PC-3 (cell line): ENCODE measurements around the gene MECR. TPM values are rescaled to one million over a fixed set of nuclear protein-coding genes. Genes with fewer than 3 reads are reported as not detected.

Experiments
- ATAC-seq: fragments of 200-7000 bp; cut with Tn5 transposase; 2 replicates; pipeline ENCODE4 v1.9.1; 2020; ENCODE audit warnings: mild to moderate bottlenecking, moderate library complexity
- BruUV-seq: library from RNA; stranded (reverse); fragments of 400-500 nt; replicated peaks from 2 replicates; lab custom pipeline; 2021; lab: Mats Ljungman, UMichigan
- CTCF ChIA-PET: fragments of 300-600 bp; sonication (Branson Sonifier 250); formaldehyde crosslinking; loops from one replicate; lab custom pipeline; 2022; ENCODE audit warnings: antibody characterized with exemption; lab: Charles Lee
- POLR2A ChIA-PET: fragments of 300-600 bp; sonication (Branson Sonifier 250); formaldehyde crosslinking; loops from one replicate; lab custom pipeline; 2022; ENCODE audit warnings: antibody characterized with exemption; ENCODE audit not compliant: unreplicated experiment; lab: Charles Lee
- DNase-seq: peaks from one replicate; pipeline ENCODE4 v3.0.0-alpha.2; 2015
- H2AFZ ChIP-seq: fragments of 300-600 bp; sonication (generic); 2 replicates; pipeline ENCODE4 v1.6.0; 2016; ENCODE audit warnings: antibody characterized with exemption, low read length
- H3F3A ChIP-seq: fragments of 300-600 bp; sonication (generic); one replicate; pipeline ENCODE4 v1.6.0; 2017; ENCODE audit warnings: antibody characterized with exemption, low read length, control low read depth, mild to moderate bottlenecking; ENCODE audit not compliant: unreplicated experiment
- H3K27ac ChIP-seq: fragments of 300-600 bp; sonication (generic); 2 replicates; pipeline ENCODE4 v1.5.1; 2016; ENCODE audit warnings: mild to moderate bottlenecking, low read length
- H3K27me3 ChIP-seq: fragments of 300-600 bp; sonication (generic); 2 replicates; pipeline ENCODE4 v1.6.1; 2016; ENCODE audit warnings: low read length, mixed read lengths
- H3K36me3 ChIP-seq: fragments of 300-600 bp; sonication (generic); 2 replicates; pipeline ENCODE4 v1.6.1; 2016; ENCODE audit warnings: low read depth, mixed run types, low read length, mixed read lengths
- H3K4me1 ChIP-seq: fragments of 300-600 bp; sonication (generic); 2 replicates; pipeline ENCODE4 v1.5.1; 2016; ENCODE audit warnings: low read length; ENCODE audit not compliant: insufficient read depth
- H3K4me2 ChIP-seq: fragments of 300-600 bp; sonication (generic); 2 replicates; pipeline ENCODE4 v1.6.0; 2016; ENCODE audit warnings: low read length
- H3K4me3 ChIP-seq: fragments of 300-600 bp; sonication (generic); 2 replicates; pipeline ENCODE4 v1.5.1; 2016; ENCODE audit warnings: mild to moderate bottlenecking, low read length, mixed read lengths
- H3K79me2 ChIP-seq: fragments of 300-600 bp; sonication (generic); 2 replicates; pipeline ENCODE4 v1.6.1; 2017; ENCODE audit warnings: low read length, mixed read lengths
- H3K9ac ChIP-seq: fragments of 300-600 bp; sonication (generic); 2 replicates; pipeline ENCODE4 v1.6.0; 2016; ENCODE audit warnings: mild to moderate bottlenecking, low read length
- H3K9me2 ChIP-seq: fragments of 300-600 bp; sonication (generic); replicated peaks from 2 replicates; pipeline ENCODE4 v1.6.1; 2016; ENCODE audit warnings: mixed run types, low read length, mixed read lengths
- H3K9me3 ChIP-seq: fragments of 300-600 bp; sonication (generic); 2 replicates; pipeline ENCODE4 v1.6.1; 2016; ENCODE audit warnings: low read length, mixed read lengths
- H4K20me1 ChIP-seq: fragments of 300-600 bp; sonication (generic); 2 replicates; pipeline ENCODE4 v1.6.1; 2016; ENCODE audit warnings: low read length, mixed read lengths
- EZH2 ChIP-seq: fragments of 300-600 bp; sonication (generic); IDR thresholded peaks from one replicate; pipeline ENCODE4 v1.6.1; 2017; ENCODE audit warnings: antibody characterized with exemption, mild to moderate bottlenecking, low read length; ENCODE audit not compliant: unreplicated experiment
- EZH2phosphoT487 ChIP-seq: fragments of 300-600 bp; sonication (generic); IDR thresholded peaks from 2 replicates; pipeline ENCODE4 v1.6.1; 2018; ENCODE audit warnings: mild to moderate bottlenecking, antibody characterized with exemption, low read length, borderline replicate concordance
- intact Hi-C: fragments of 100-400 bp; cut with micrococcal nuclease; formaldehyde crosslinking; loops from 2 replicates; pipeline ENCODE4 v1.9.0; 2023
- total RNA-seq: library from RNA; depleted of rRNA; stranded (reverse); fragments of >200 nt; gene quantifications from 2 replicates; pipeline ENCODE4 v1.2.3, GENCODE V29; 2014
- TF ChIP-seq, protein P1 (sequence below): fragments of 300-600 bp; sonication (generic); conservative IDR thresholded peaks from 2 replicates; pipeline ENCODE4 v1.5.1; 2017; ENCODE audit warnings: antibody characterized with exemption, low read depth, mild to moderate bottlenecking, low read length

MECR gene
- total RNA-seq, 1 experiment from 2014 or later, result 30.5 TPM

DNA sequence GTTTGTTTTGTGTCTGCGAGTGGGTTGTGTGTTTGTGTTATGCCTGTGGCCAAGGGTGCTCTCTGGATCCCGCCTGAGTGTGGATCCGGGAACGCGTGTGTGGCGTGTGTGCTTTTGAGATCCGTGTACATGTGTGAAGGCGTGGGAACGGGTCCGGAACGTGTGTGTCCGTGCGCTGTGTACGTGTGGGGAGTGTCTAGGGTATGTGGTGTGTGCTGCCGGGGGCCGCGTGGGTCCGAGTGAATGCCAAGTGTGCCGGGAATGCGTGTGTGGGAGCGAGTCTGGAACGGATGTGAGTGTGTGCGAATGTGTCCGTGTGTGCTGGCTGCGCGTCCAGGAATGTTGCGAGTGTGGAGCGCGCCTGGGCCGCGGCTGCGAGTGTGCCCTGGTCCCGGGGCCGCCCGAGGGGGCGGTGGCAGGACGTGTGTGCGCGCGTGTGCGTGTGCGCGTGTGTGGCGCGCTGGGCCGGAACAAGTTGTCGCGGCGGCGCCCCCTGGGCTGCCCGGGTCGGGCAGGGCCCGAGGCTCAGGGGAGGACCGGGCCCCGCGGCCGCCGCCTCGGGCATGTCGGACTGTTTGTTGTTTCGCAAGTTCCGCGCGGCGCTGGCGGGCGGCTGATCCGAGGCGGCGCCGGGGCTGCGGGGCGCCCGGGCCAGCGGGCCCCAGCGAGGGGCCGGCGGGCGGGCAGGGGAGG lies 6.5 kb upstream of the MECR start:
- Histone ChIP-seq H3K4me3 (peak overlapping the region; percentile 90), H3K4me2 (peak overlapping the region; percentile 85), H3F3A (no peaks in the 10 kb centered on the region), H3K79me2 (peaks cover 34% of the 10 kb centered on the region), H3K9me2 (no peaks in the 10 kb centered on the region), H4K20me1 (no peaks in the 10 kb centered on the region), H3K9me3 (no peaks in the 10 kb centered on the region), H3K9ac (peak overlapping the region; percentile 60), H3K4me1 (peaks cover 24% of the 10 kb centered on the region), H3K27me3 (no peaks in the 10 kb centered on the region), H3K27ac (no peak overlapping the region), H2AFZ (peak overlapping the region; percentile 83), H3K36me3 (no peaks in the 10 kb centered on the region)
- ATAC-seq, result peak; percentile 10
- peak; percentile 31 for DNase-seq
- TF ChIP-seq EZH2phosphoT487 (no peak), EZH2 (no peak)
- TF ChIP-seq, protein P1, sequence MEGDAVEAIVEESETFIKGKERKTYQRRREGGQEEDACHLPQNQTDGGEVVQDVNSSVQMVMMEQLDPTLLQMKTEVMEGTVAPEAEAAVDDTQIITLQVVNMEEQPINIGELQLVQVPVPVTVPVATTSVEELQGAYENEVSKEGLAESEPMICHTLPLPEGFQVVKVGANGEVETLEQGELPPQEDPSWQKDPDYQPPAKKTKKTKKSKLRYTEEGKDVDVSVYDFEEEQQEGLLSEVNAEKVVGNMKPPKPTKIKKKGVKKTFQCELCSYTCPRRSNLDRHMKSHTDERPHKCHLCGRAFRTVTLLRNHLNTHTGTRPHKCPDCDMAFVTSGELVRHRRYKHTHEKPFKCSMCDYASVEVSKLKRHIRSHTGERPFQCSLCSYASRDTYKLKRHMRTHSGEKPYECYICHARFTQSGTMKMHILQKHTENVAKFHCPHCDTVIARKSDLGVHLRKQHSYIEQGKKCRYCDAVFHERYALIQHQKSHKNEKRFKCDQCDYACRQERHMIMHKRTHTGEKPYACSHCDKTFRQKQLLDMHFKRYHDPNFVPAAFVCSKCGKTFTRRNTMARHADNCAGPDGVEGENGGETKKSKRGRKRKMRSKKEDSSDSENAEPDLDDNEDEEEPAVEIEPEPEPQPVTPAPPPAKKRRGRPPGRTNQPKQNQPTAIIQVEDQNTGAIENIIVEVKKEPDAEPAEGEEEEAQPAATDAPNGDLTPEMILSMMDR, result no peak
- no TSS peak for BruUV-seq
- intact Hi-C loops, result loop anchor here (5.0 to 10.0 kb wide), 7 partner anchors 335 to 1480 kb away; no protein-coding TSS in a partner anchor
- ChIA-PET CTCF (interaction anchor here (0.5 to 1.0 kb wide), 2 partner anchors 452 to 1143 kb away, joined by 3 to 4 read pairs; no protein-coding TSS in a partner anchor), POLR2A (no interaction called here)

DNA sequence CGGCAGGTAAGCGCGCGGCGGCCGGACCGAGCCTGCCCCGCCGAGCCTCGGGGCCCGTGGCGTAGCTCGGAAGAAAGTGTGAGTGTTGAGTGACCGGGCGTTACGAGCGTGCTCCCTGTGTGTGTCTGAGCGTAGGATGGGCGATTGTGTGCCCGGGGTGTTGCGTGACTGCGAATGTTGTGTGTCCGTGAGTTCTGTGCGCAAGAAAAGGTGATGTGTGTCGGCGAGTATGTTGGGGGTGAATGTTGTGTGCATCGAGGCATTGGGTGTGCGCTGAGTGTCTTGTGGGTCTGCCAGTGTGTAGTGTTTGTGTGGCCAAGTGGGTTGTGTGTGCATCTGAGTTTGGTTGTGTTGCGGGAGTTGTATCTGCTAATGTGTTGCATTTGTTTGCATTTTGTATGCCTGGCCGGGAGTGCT lies 6.0 kb upstream of the MECR start:
- Histone ChIP-seq H3K4me3 (peak overlapping the region; percentile 90), H4K20me1 (no peaks in the 10 kb centered on the region), H3K9me3 (no peaks in the 10 kb centered on the region), H3F3A (no peaks in the 10 kb centered on the region), H2AFZ (peak overlapping the region; percentile 83), H3K4me2 (peak overlapping the region; percentile 85), H3K4me1 (peaks cover 24% of the 10 kb centered on the region), H3K9ac (peak overlapping the region; percentile 60), H3K79me2 (peaks cover 34% of the 10 kb centered on the region), H3K27ac (no peak overlapping the region), H3K9me2 (no peaks in the 10 kb centered on the region), H3K27me3 (no peaks in the 10 kb centered on the region), H3K36me3 (no peaks in the 10 kb centered on the region)
- POLR2A ChIA-PET, result no interaction called here
- TSS peak; percentile 77 for BruUV-seq
- CTCF ChIA-PET, result interaction anchor here (0.5 to 1.0 kb wide), 2 partner anchors 453 to 1144 kb away, joined by 3 to 4 read pairs; no protein-coding TSS in a partner anchor
- TF ChIP-seq EZH2, result no peak
- TF ChIP-seq, protein P1, result no peak
- no peak for TF ChIP-seq EZH2phosphoT487
- intact Hi-C loops, result loop anchor here (5.0 to 10.0 kb wide), 7 partner anchors 336 to 1481 kb away; no protein-coding TSS in a partner anchor
- no peak for DNase-seq
- ATAC-seq, result no peak
